Posterior cingulate gyrus (tissue), 11 donors: ENCODE results near the gene PACSIN2.
A peak's percentile ranks its signal among the peaks of the same experiment; 100 is the strongest.
"Not testable (repeated sequence)": the region's sequence is repeated elsewhere in the genome, so short reads cannot be mapped to it uniquely, and the experiment has no call there.

Experiments used
- DNase-seq, 10 donors: peaks; one replicate each; pipeline versions ENCODE4 v3.0.0 to v3.0.0-alpha.2; 2020 to 2021; ENCODE audit warnings: mixed read lengths in 3 of 10
- intact Hi-C: fragments of 100-400 bp; cut with DNase I; formaldehyde crosslinking; loops from one replicate; pipeline ENCODE4 v1.15.1; 2023

PACSIN2 gene

GRCh38 chr22:43013355-43014315 is 1.3 kb downstream of the PACSIN2 start:
- peak in 3 of 10 donors; percentile 38 to 72 (median 67) for DNase-seq
- intact Hi-C loops = no loop called here

- peak in 2 of 10 donors; percentile 9 to 30 for DNase-seq
- intact Hi-C loops = no loop called here
Measured at GRCh38 chr22:43012390-43012789, 2.6 kb downstream of the PACSIN2 start.

- DNase-seq = peak in 2 of 10 donors; percentile 34 to 44
- intact Hi-C loops = no loop called here
Measured at GRCh38 chr22:43011079-43011478, 3.9 kb downstream of the PACSIN2 start.

GRCh38 chr22:43009444-43009843 is 5.5 kb downstream of the PACSIN2 start:
- intact Hi-C loops = no loop called here
- DNase-seq = peak in 1 of 10 donors; percentile 3

GRCh38 chr22:43008921-43009320 is 6.0 kb downstream of the PACSIN2 start:
- intact Hi-C loops = no loop called here
- DNase-seq = no peak

- peak in 1 of 10 donors; percentile 49 for DNase-seq
- intact Hi-C loops = no loop called here
Measured at GRCh38 chr22:43008509-43008908, 6.4 kb downstream of the PACSIN2 start.

GRCh38 chr22:43007519-43008102 is 7.3 kb downstream of the PACSIN2 start:
- intact Hi-C loops = no loop called here
- DNase-seq = peak in 2 of 10 donors; percentile 31 to 38

GRCh38 chr22:43006753-43007152 is 8.2 kb downstream of the PACSIN2 start:
- DNase-seq = no peak
- intact Hi-C loops = no loop called here

- peak in 1 of 10 donors; percentile 37 for DNase-seq
- intact Hi-C loops = no loop called here
Measured at GRCh38 chr22:43006016-43006505, 8.9 kb downstream of the PACSIN2 start.

GRCh38 chr22:43005106-43005505 is 9.8 kb downstream of the PACSIN2 start:
- no peak for DNase-seq
- intact Hi-C loops = no loop called here

- intact Hi-C loops = loop anchor here (5.0 kb wide), 1 partner anchor 72 kb away; no protein-coding TSS in a partner anchor
- DNase-seq = no peak
Measured at GRCh38 chr22:43004362-43005035, 10.4 kb downstream of the PACSIN2 start.

GRCh38 chr22:43002202-43002586 is 12.8 kb downstream of the PACSIN2 start:
- DNase-seq = no peak
- intact Hi-C loops = loop anchor here (5.0 kb wide), 1 partner anchor 70 kb away; no protein-coding TSS in a partner anchor

GRCh38 chr22:43001271-43002201 is 13.4 kb downstream of the PACSIN2 start:
- intact Hi-C loops = loop anchor here (5.0 kb wide), 1 partner anchor 69 kb away; no protein-coding TSS in a partner anchor
- DNase-seq = peak in 5 of 10 donors; percentile 26 to 92 (median 82)

- intact Hi-C loops = loop anchor here (5.0 kb wide), 1 partner anchor 68 kb away; no protein-coding TSS in a partner anchor
- peak in 4 of 10 donors; percentile 24 to 75 (median 42) for DNase-seq
Measured at GRCh38 chr22:43000441-43001175, 14.3 kb downstream of the PACSIN2 start.

GRCh38 chr22:42997582-42998090 is 17.3 kb downstream of the PACSIN2 start:
- no peak for DNase-seq
- intact Hi-C loops = no loop called here

- intact Hi-C loops = no loop called here
- DNase-seq = no peak
Measured at GRCh38 chr22:42996646-42997365, 18.1 kb downstream of the PACSIN2 start.

- intact Hi-C loops = not testable (repeated sequence)
- peak in 1 of 10 donors; percentile 7 for DNase-seq
Measured at GRCh38 chr22:42995654-42996053, 19.3 kb downstream of the PACSIN2 start.
